GM21423 (cell line): Measurements from ENCODE around the gene NFIA.
"Not testable (repeated sequence)": the region's sequence is repeated elsewhere in the genome, so short reads cannot be mapped to it uniquely, and the experiment has no call there.

Experiments
- ATAC-seq: cut with Tn5 transposase; IDR thresholded peaks from one replicate; pipeline ENCODE4 v1.9.1; 2021; ENCODE audit warnings: mild to moderate bottlenecking, moderate library complexity; ENCODE audit not compliant: unreplicated experiment

The NFIA gene

GRCh38 chr1:61461406-61462384, 379.3 kb downstream of the NFIA start:
- no peak for ATAC-seq

- ATAC-seq: no peak
These were observed 380.3 kb downstream of the NFIA start for GRCh38 chr1:61462628-61463027.

- ATAC-seq: no peak
These were observed 380.9 kb downstream of the NFIA start for GRCh38 chr1:61463220-61463619.

GRCh38 chr1:61467836-61468235, 385.5 kb downstream of the NFIA start:
- ATAC-seq: not testable (repeated sequence)

- ATAC-seq: no peak
These were observed 387.0 kb downstream of the NFIA start for GRCh38 chr1:61469365-61469764.

- no peak for ATAC-seq
These were observed 390.5 kb downstream of the NFIA start for GRCh38 chr1:61472876-61473275.

GRCh38 chr1:61474269-61474817, 392.0 kb downstream of the NFIA start:
- ATAC-seq: no peak

- ATAC-seq: no peak
These were observed 392.6 kb downstream of the NFIA start for GRCh38 chr1:61474963-61475362.

- no peak for ATAC-seq
These were observed 394.9 kb downstream of the NFIA start for GRCh38 chr1:61477301-61477700.

GRCh38 chr1:61480273-61480935, 398.0 kb downstream of the NFIA start:
- ATAC-seq: no peak

- ATAC-seq: no peak
These were observed 399.0 kb downstream of the NFIA start for GRCh38 chr1:61481315-61481715.

- no peak for ATAC-seq
These were observed 399.9 kb downstream of the NFIA start for GRCh38 chr1:61482170-61482734.

GRCh38 chr1:61486783-61487536, 404.6 kb downstream of the NFIA start:
- no peak for ATAC-seq

- no peak for ATAC-seq
These were observed 405.4 kb downstream of the NFIA start for GRCh38 chr1:61487801-61488200.

GRCh38 chr1:61490924-61491323, 408.6 kb downstream of the NFIA start:
- ATAC-seq: no peak

GRCh38 chr1:61491497-61491896, 409.1 kb downstream of the NFIA start:
- ATAC-seq: no peak

- ATAC-seq: no peak
These were observed 411.6 kb downstream of the NFIA start for GRCh38 chr1:61494000-61494399.

- ATAC-seq: no peak
These were observed 414.1 kb downstream of the NFIA start for GRCh38 chr1:61496501-61496900.

GRCh38 chr1:61497013-61497412, 414.7 kb downstream of the NFIA start:
- no peak for ATAC-seq

GRCh38 chr1:61498342-61498741, 416.0 kb downstream of the NFIA start:
- no peak for ATAC-seq
